RWPE2 (cell line): ENCODE measurements around the gene ANXA6.

Experiments used
- ATAC-seq: fragments of 200-7000 bp; cut with Tn5 transposase; 3 replicates; pipeline ENCODE4 v1.9.1; 2021; ENCODE audit warnings: low read depth
- DNase-seq: peaks from one replicate; pipeline ENCODE4 v3.0.0-alpha.2; 2020; ENCODE audit warnings: low spot score
- H3K27ac ChIP-seq: fragments of 450-650 bp; 2 replicates; pipeline ENCODE4 v1.5.1; 2017; ENCODE audit warnings: mild to moderate bottlenecking; ENCODE audit not compliant: poor library complexity, severe bottlenecking
- H3K27me3 ChIP-seq: fragments of 250-450 bp; sonication (Bioruptor Pico); 2 replicates; pipeline ENCODE4 v1.5.1; 2021; ENCODE audit warnings: mild to moderate bottlenecking, moderate library complexity; ENCODE audit not compliant: insufficient read depth, poor library complexity, severe bottlenecking
- H3K36me3 ChIP-seq: fragments of 250-450 bp; sonication (Bioruptor Pico); 2 replicates; pipeline ENCODE4 v1.5.1; 2020; ENCODE audit warnings: low read depth, mild to moderate bottlenecking, moderate library complexity
- H3K4me1 ChIP-seq: fragments of 250-450 bp; sonication (Bioruptor Pico); 2 replicates; pipeline ENCODE4 v1.5.1; 2021; ENCODE audit warnings: mild to moderate bottlenecking, moderate library complexity; ENCODE audit not compliant: insufficient read depth, poor library complexity, severe bottlenecking
- H3K4me3 ChIP-seq: fragments of 250-450 bp; sonication (Bioruptor Pico); 2 replicates; pipeline ENCODE4 v1.5.1; 2021; ENCODE audit warnings: mild to moderate bottlenecking, moderate library complexity; ENCODE audit not compliant: severe bottlenecking
- H3K9me3 ChIP-seq: fragments of 250-450 bp; sonication (Bioruptor Pico); 2 replicates; pipeline ENCODE4 v1.5.1; 2021; ENCODE audit warnings: mild to moderate bottlenecking, moderate library complexity; ENCODE audit not compliant: severe bottlenecking
- CTCF ChIP-seq: fragments of 450-650 bp; IDR thresholded peaks from one replicate; pipeline ENCODE4 v1.5.1; 2017; ENCODE audit warnings: mild to moderate bottlenecking, moderate library complexity; ENCODE audit not compliant: poor library complexity, severe bottlenecking

The ANXA6 gene

GRCh38 chr5:151092762-151093161, 64.8 kb downstream of the ANXA6 start:
- Histone ChIP-seq H3K36me3 (no peaks in the 10 kb centered on the region), H3K27me3 (no peaks in the 10 kb centered on the region), H3K9me3 (no peaks in the 10 kb centered on the region), H3K27ac (peak overlapping the region; percentile 100), H3K4me3 (no peak overlapping the region), H3K4me1 (peaks cover 37% of the 10 kb centered on the region)
- DNase-seq (peak; percentile 85), ATAC-seq (peak; percentile 76)
- no peak for TF ChIP-seq CTCF

- Histone ChIP-seq H3K4me1 (peaks cover 40% of the 10 kb centered on the region), H3K36me3 (no peaks in the 10 kb centered on the region), H3K27ac (no peak overlapping the region), H3K4me3 (no peak overlapping the region), H3K9me3 (no peaks in the 10 kb centered on the region), H3K27me3 (no peaks in the 10 kb centered on the region)
- no peak for TF ChIP-seq CTCF
- ATAC-seq (no peak), DNase-seq (no peak)
Measured at GRCh38 chr5:151089726-151090125, 67.9 kb downstream of the ANXA6 start.

- H3K27me3 ChIP-seq = no peaks in the 10 kb centered on the region
- ATAC-seq (no peak), DNase-seq (no peak)
- H3K4me3 ChIP-seq = no peak overlapping the region
- H3K36me3 ChIP-seq = no peaks in the 10 kb centered on the region
- H3K27ac ChIP-seq = no peak overlapping the region
- H3K9me3 ChIP-seq = no peaks in the 10 kb centered on the region
- no peak for TF ChIP-seq CTCF
- peaks cover 33% of the 10 kb centered on the region for H3K4me1 ChIP-seq
Measured at GRCh38 chr5:151088986-151089385, 68.6 kb downstream of the ANXA6 start.

GRCh38 chr5:151087486-151087885, 70.1 kb downstream of the ANXA6 start:
- DNase-seq (no peak), ATAC-seq (no peak)
- no peak overlapping the region for H3K27ac ChIP-seq

GRCh38 chr5:151086905-151087360, 70.6 kb downstream of the ANXA6 start:
- no peaks in the 10 kb centered on the region for H3K36me3 ChIP-seq
- no peak for TF ChIP-seq CTCF
- no peak overlapping the region for H3K27ac ChIP-seq
- no peaks in the 10 kb centered on the region for H3K9me3 ChIP-seq
- DNase-seq (no peak), ATAC-seq (no peak)
- H3K4me3 ChIP-seq = no peak overlapping the region
- no peaks in the 10 kb centered on the region for H3K27me3 ChIP-seq
- peaks cover 35% of the 10 kb centered on the region for H3K4me1 ChIP-seq

More at GRCh38 chr5:151087486-151087885, 70.1 kb downstream of the ANXA6 start:
- no peaks in the 10 kb centered on the region for H3K27me3 ChIP-seq
- TF ChIP-seq CTCF = no peak
- H3K9me3 ChIP-seq = no peaks in the 10 kb centered on the region
- no peak overlapping the region for H3K4me3 ChIP-seq
- peaks cover 35% of the 10 kb centered on the region for H3K4me1 ChIP-seq
- no peaks in the 10 kb centered on the region for H3K36me3 ChIP-seq
